ENCODE results near the gene PRKCD.
"Not testable (repeated sequence)": the region's sequence is repeated elsewhere in the genome, so short reads cannot be mapped to it uniquely, and the experiment has no call there.

Gene PRKCD

GRCh38 chr3:53140847-53141845, 19.9 kb upstream of the PRKCD start:
- DNase-seq, result peak; percentile 91

- peak; percentile 76 for DNase-seq
These were observed 18.0 kb upstream of the PRKCD start for GRCh38 chr3:53142986-53143385.

GRCh38 chr3:53144446-53144845, 16.6 kb upstream of the PRKCD start:
- DNase-seq, result no peak

- no peak for DNase-seq
These were observed 15.9 kb upstream of the PRKCD start for GRCh38 chr3:53144862-53145712.

GRCh38 chr3:53145713-53146080, 15.3 kb upstream of the PRKCD start:
- DNase-seq, result no peak

- no peak for DNase-seq
These were observed 14.6 kb upstream of the PRKCD start for GRCh38 chr3:53146319-53146891.

GRCh38 chr3:53147151-53147902, 13.7 kb upstream of the PRKCD start:
- DNase-seq, result no peak

- no peak for DNase-seq
These were observed 13.1 kb upstream of the PRKCD start for GRCh38 chr3:53147903-53148400.

GRCh38 chr3:53149006-53149690, 11.9 kb upstream of the PRKCD start:
- no peak for DNase-seq

- DNase-seq, result no peak
These were observed 11.3 kb upstream of the PRKCD start for GRCh38 chr3:53149699-53150098.

- no peak for DNase-seq
These were observed 10.5 kb upstream of the PRKCD start for GRCh38 chr3:53150247-53151085.

GRCh38 chr3:53151086-53151438, 9.9 kb upstream of the PRKCD start:
- not testable (repeated sequence) for DNase-seq

- no peak for DNase-seq
These were observed 9.5 kb upstream of the PRKCD start for GRCh38 chr3:53151465-53151864.

- DNase-seq, result no peak
These were observed 8.9 kb upstream of the PRKCD start for GRCh38 chr3:53151870-53152660.

GRCh38 chr3:53153264-53153823, 7.7 kb upstream of the PRKCD start:
- DNase-seq, result no peak

- DNase-seq, result no peak
These were observed 7.0 kb upstream of the PRKCD start for GRCh38 chr3:53153980-53154379.

- DNase-seq, result no peak
These were observed 6.1 kb upstream of the PRKCD start for GRCh38 chr3:53154881-53155285.

- no peak for DNase-seq
These were observed 5.2 kb upstream of the PRKCD start for GRCh38 chr3:53155760-53156159.

- DNase-seq, result no peak
These were observed 4.6 kb upstream of the PRKCD start for GRCh38 chr3:53156368-53156834.

Data from GF-D8 (cell line).